PC-9 (cell line): Measurements from ENCODE around the gene BPIFA2. TPM values are rescaled to one million over a fixed set of nuclear protein-coding genes. Genes with fewer than 3 reads are reported as not detected.

ENCODE experiments used
- BruUV-seq: library from RNA; stranded (reverse); fragments of 400-500 nt; replicated peaks from 2 replicates; lab custom pipeline; 2021; lab: Mats Ljungman, UMichigan
- CTCF ChIA-PET: fragments of 300-600 bp; sonication (Branson Sonifier 250); formaldehyde crosslinking; loops from one replicate; lab custom pipeline; 2022; ENCODE audit warnings: antibody characterized with exemption; lab: Charles Lee
- POLR2A ChIA-PET: fragments of 300-600 bp; sonication (Branson Sonifier 250); formaldehyde crosslinking; loops from one replicate; lab custom pipeline; 2022; ENCODE audit warnings: antibody characterized with exemption; ENCODE audit not compliant: unreplicated experiment; lab: Charles Lee
- DNase-seq, 2 experiments: peaks; one replicate each; pipeline versions ENCODE4 v3.0.0 to v3.0.0-alpha.2; 2015 to 2022; ENCODE audit warnings: mixed read lengths in 1 of 2
- H2AFZ ChIP-seq: fragments of 200-600 bp; sonication (generic); 2 replicates; pipeline ENCODE4 v1.8.1; 2017; ENCODE audit warnings: antibody characterized with exemption
- H3F3A ChIP-seq: fragments of 200-600 bp; sonication (generic); 2 replicates; pipeline ENCODE4 v1.8.1; 2017; ENCODE audit warnings: antibody characterized with exemption, mild to moderate bottlenecking, low read depth; ENCODE audit not compliant: insufficient read depth
- H3K27ac ChIP-seq: fragments of 200-600 bp; sonication (generic); 2 replicates; pipeline ENCODE4 v1.6.1; 2016; ENCODE audit warnings: mixed run types
- H3K27me3 ChIP-seq: fragments of 200-600 bp; sonication (generic); 2 replicates; pipeline ENCODE4 v1.6.1; 2016; ENCODE audit warnings: low read depth, mixed run types; ENCODE audit not compliant: insufficient read depth
- H3K36me3 ChIP-seq: fragments of 200-600 bp; sonication (generic); 2 replicates; pipeline ENCODE4 v1.6.1; 2016; ENCODE audit warnings: low read depth, mixed run types
- H3K4me1 ChIP-seq: fragments of 200-600 bp; sonication (generic); replicated peaks from 2 replicates; pipeline ENCODE4 v1.6.1; 2016; ENCODE audit warnings: mixed run types; ENCODE audit not compliant: insufficient read depth
- H3K4me2 ChIP-seq: fragments of 200-600 bp; sonication (generic); 2 replicates; pipeline ENCODE4 v1.6.1; 2017; ENCODE audit warnings: mixed run types
- H3K4me3 ChIP-seq: fragments of 200-600 bp; sonication (generic); 2 replicates; pipeline ENCODE4 v1.6.1; 2016; ENCODE audit warnings: mixed run types
- H3K79me2 ChIP-seq: fragments of 200-600 bp; sonication (generic); 2 replicates; pipeline ENCODE4 v1.6.1; 2017; ENCODE audit warnings: low read depth, mixed run types
- H3K9me2 ChIP-seq: fragments of 200-600 bp; sonication (generic); 2 replicates; pipeline ENCODE4 v1.8.1; 2017; ENCODE audit warnings: mild to moderate bottlenecking; ENCODE audit not compliant: insufficient read depth
- H3K9me3 ChIP-seq: fragments of 200-600 bp; sonication (generic); 2 replicates; pipeline ENCODE4 v1.8.1; 2016; ENCODE audit warnings: low read depth; ENCODE audit not compliant: insufficient read depth
- H4K20me1 ChIP-seq: fragments of 200-600 bp; sonication (generic); 2 replicates; pipeline ENCODE4 v1.8.1; 2017; ENCODE audit not compliant: insufficient read depth
- EZH2 ChIP-seq: fragments of 200-600 bp; sonication (generic); IDR thresholded peaks from 2 replicates; pipeline ENCODE4 v1.8.0; 2017; ENCODE audit warnings: antibody characterized with exemption, low read depth
- intact Hi-C: fragments of 100-400 bp; cut with micrococcal nuclease; formaldehyde crosslinking; loops from one replicate; pipeline ENCODE4 v1.10.0; 2022; ENCODE audit not compliant: unreplicated experiment
- total RNA-seq: library from RNA; stranded (reverse); gene quantifications from 2 replicates; pipeline ENCODE4 v1.2.3, GENCODE V29; 2021
- TF ChIP-seq, protein P1 (sequence below): fragments of 200-600 bp; sonication (generic); conservative IDR thresholded peaks from 2 replicates; pipeline ENCODE4 v1.6.1; 2017; ENCODE audit warnings: mixed run types, antibody characterized with exemption, mild to moderate bottlenecking, moderate library complexity

BPIFA2 gene
- total RNA-seq, 1 experiment from 2014 or later, result not detected

DNA sequence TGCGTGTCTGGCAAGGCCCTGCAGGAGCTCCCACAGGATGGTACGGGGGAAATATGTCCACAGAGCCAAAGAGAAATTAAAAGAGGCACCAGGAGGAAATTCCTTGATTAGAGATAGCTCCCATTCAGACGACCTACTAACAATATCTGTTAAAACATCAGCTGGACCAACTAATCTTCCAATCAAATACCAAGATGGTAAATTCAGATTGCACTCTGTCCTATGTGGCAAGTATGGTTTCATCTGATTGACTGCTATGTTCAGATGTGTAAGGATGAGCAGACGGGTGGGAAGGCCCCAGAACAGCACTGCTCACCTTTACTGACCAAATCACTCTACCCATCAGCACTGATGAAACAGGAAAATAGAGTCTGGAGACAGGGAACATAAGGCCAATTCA lies 19.5 kb downstream of the BPIFA2 start:
- Histone ChIP-seq H4K20me1 (no peaks in the 10 kb centered on the region), H3K4me3 (no peak overlapping the region), H3K4me2 (no peak overlapping the region), H3K79me2 (no peaks in the 10 kb centered on the region), H3K27ac (no peak overlapping the region), H3K9me3 (no peaks in the 10 kb centered on the region), H3K36me3 (no peaks in the 10 kb centered on the region), H2AFZ (no peak overlapping the region), H3K9me2 (no peaks in the 10 kb centered on the region), H3K4me1 (no peaks in the 10 kb centered on the region), H3K27me3 (peaks cover 11% of the 10 kb centered on the region), H3F3A (no peaks in the 10 kb centered on the region)
- CTCF ChIA-PET, result interaction anchor here (0.6 kb wide), 1 partner anchor 9 kb away, joined by 3 read pairs; no protein-coding TSS in a partner anchor
- BruUV-seq, result no TSS peak
- no peak for DNase-seq
- POLR2A ChIA-PET, result no interaction called here
- intact Hi-C loops, result no loop called here
- TF ChIP-seq EZH2, result no peak
- TF ChIP-seq, protein P1, sequence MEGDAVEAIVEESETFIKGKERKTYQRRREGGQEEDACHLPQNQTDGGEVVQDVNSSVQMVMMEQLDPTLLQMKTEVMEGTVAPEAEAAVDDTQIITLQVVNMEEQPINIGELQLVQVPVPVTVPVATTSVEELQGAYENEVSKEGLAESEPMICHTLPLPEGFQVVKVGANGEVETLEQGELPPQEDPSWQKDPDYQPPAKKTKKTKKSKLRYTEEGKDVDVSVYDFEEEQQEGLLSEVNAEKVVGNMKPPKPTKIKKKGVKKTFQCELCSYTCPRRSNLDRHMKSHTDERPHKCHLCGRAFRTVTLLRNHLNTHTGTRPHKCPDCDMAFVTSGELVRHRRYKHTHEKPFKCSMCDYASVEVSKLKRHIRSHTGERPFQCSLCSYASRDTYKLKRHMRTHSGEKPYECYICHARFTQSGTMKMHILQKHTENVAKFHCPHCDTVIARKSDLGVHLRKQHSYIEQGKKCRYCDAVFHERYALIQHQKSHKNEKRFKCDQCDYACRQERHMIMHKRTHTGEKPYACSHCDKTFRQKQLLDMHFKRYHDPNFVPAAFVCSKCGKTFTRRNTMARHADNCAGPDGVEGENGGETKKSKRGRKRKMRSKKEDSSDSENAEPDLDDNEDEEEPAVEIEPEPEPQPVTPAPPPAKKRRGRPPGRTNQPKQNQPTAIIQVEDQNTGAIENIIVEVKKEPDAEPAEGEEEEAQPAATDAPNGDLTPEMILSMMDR, result no peak

DNA sequence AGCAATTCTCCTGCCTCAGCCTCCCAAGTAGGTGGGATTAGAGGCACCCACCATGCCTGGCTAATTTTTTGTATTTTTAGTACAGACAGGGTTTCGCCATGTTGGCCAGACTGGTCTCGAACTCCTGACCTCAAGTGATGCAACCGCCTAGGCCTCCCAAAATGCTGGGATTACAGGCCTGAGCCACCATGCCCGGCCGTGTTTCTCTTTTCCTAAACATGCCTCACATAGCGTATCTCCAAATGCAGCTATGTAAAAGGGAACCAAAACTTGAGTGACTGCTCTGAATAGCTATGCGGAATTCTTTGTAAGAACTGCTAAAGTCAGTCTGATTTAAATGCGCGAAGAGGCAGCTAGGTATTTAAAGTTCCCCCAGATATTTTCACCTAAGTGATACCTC lies 20.5 kb downstream of the BPIFA2 start:
- H3K4me3 ChIP-seq, result no peak overlapping the region
- intact Hi-C loops, result no loop called here
- peaks cover 17% of the 10 kb centered on the region for H3K27me3 ChIP-seq
- TF ChIP-seq, protein P1, result no peak
- no peak for TF ChIP-seq EZH2
- no peaks in the 10 kb centered on the region for H3K9me3 ChIP-seq
- no peaks in the 10 kb centered on the region for H3K4me1 ChIP-seq
- no peaks in the 10 kb centered on the region for H3K9me2 ChIP-seq
- H3K4me2 ChIP-seq, result no peak overlapping the region
- ChIA-PET CTCF (no interaction called here), POLR2A (no interaction called here)
- no peak overlapping the region for H3K27ac ChIP-seq
- H3K36me3 ChIP-seq, result no peaks in the 10 kb centered on the region
- no peaks in the 10 kb centered on the region for H4K20me1 ChIP-seq
- H2AFZ ChIP-seq, result no peak overlapping the region
- no peaks in the 10 kb centered on the region for H3K79me2 ChIP-seq
- DNase-seq, result no peak
- no peaks in the 10 kb centered on the region for H3F3A ChIP-seq
- BruUV-seq, result no TSS peak

DNA sequence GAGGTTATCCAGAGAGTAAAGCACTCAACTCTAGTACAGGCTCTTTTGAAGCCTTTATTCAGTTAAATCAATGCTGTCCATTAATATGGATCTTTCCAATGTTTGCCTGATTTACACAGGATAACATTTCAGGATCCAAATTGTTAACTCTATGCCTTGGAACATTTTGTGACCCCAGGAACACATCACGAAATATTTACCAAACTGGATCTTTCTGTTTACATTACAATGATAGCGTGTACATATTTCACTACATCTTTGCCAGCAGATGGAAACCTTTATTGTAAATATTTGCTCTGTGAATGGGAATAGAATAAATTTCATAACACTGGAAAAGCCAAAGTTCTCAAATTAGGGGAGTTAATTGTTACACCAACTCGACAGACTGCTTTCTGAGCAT lies 23.5 kb downstream of the BPIFA2 start:
- ChIA-PET CTCF (no interaction called here), POLR2A (no interaction called here)
- H3K4me2 ChIP-seq, result no peak overlapping the region
- H3K9me3 ChIP-seq, result no peaks in the 10 kb centered on the region
- H3K27me3 ChIP-seq, result peaks cover 42% of the 10 kb centered on the region
- no peak for DNase-seq
- H3K4me1 ChIP-seq, result no peaks in the 10 kb centered on the region
- H3K4me3 ChIP-seq, result no peak overlapping the region
- H3K27ac ChIP-seq, result no peak overlapping the region
- no peaks in the 10 kb centered on the region for H3F3A ChIP-seq
- no peaks in the 10 kb centered on the region for H3K79me2 ChIP-seq
- H2AFZ ChIP-seq, result no peak overlapping the region
- intact Hi-C loops, result no loop called here
- TF ChIP-seq, protein P1, result no peak
- no peak for TF ChIP-seq EZH2
- BruUV-seq, result no TSS peak
- H3K36me3 ChIP-seq, result no peaks in the 10 kb centered on the region
- H3K9me2 ChIP-seq, result no peaks in the 10 kb centered on the region
- no peaks in the 10 kb centered on the region for H4K20me1 ChIP-seq
